ENCODE measurements around the gene NRXN3. TPM values are rescaled to one million over a fixed set of nuclear protein-coding genes. Genes with fewer than 3 reads are reported as not detected.
"Not testable (repeated sequence)": the region's sequence is repeated elsewhere in the genome, so short reads cannot be mapped to it uniquely, and the experiment has no call there.

The NRXN3 gene
- total RNA-seq, 3 donors from 2014 or later = 2.1 to 27.3 (median 2.6) TPM

GRCh38 chr14:78524766-78525165, 354.6 kb downstream of the NRXN3 start:
- DNase-seq (no peak), ATAC-seq (no peak)
- Histone ChIP-seq H3K4me3 (no peak overlapping the region), H3K36me3 (ENCODE audit: low read depth) (no peaks in the 10 kb centered on the region), H3K4me1 (ENCODE audit: low read depth) (no peaks in the 10 kb centered on the region), H3K9me3 (no peaks in the 10 kb centered on the region)
- intact Hi-C loops (cut with DNase I, micrococcal nuclease) = no loop called here
- no peak for TF ChIP-seq CTCF (IDR thresholded peaks at IDR 0.05)

GRCh38 chr14:78530078-78530477, 359.9 kb downstream of the NRXN3 start:
- Histone ChIP-seq H3K9me3 (no peaks in the 10 kb centered on the region), H3K4me1 (ENCODE audit: low read depth) (no peaks in the 10 kb centered on the region), H3K4me3 (no peak overlapping the region), H3K36me3 (ENCODE audit: low read depth) (no peaks in the 10 kb centered on the region)
- no peak for ATAC-seq
- DNase-seq = peak in 1 of 3 donors; percentile 34
- no peak for TF ChIP-seq CTCF (IDR thresholded peaks at IDR 0.05)
- intact Hi-C loops (cut with DNase I, micrococcal nuclease) = no loop called here

- no peaks in the 10 kb centered on the region for H3K36me3 ChIP-seq (ENCODE audit: low read depth)
- no peak for ATAC-seq
- H3K4me3 ChIP-seq = no peak overlapping the region
- TF ChIP-seq CTCF (IDR thresholded peaks at IDR 0.05) = no peak
- H3K9me3 ChIP-seq = no peaks in the 10 kb centered on the region
- no peaks in the 10 kb centered on the region for H3K4me1 ChIP-seq (ENCODE audit: low read depth)
- intact Hi-C loops (cut with DNase I, micrococcal nuclease) = no loop called here
- DNase-seq = no peak
Observed at GRCh38 chr14:78534141-78534540, 364.0 kb downstream of the NRXN3 start.

GRCh38 chr14:78535041-78535440, 364.9 kb downstream of the NRXN3 start:
- DNase-seq = no peak
- no peaks in the 10 kb centered on the region for H3K36me3 ChIP-seq (ENCODE audit: low read depth)
- no peak overlapping the region for H3K4me3 ChIP-seq
- H3K9me3 ChIP-seq = no peaks in the 10 kb centered on the region
- H3K4me1 ChIP-seq (ENCODE audit: low read depth) = no peaks in the 10 kb centered on the region
- TF ChIP-seq CTCF (IDR thresholded peaks at IDR 0.05) = no peak
- intact Hi-C loops (cut with DNase I, micrococcal nuclease) = no loop called here
- no peak for ATAC-seq

- DNase-seq, H3K9me3 ChIP-seq, ATAC-seq: not testable (repeated sequence)
Observed at GRCh38 chr14:78541788-78542187, 371.6 kb downstream of the NRXN3 start.

GRCh38 chr14:78543433-78543832, 373.3 kb downstream of the NRXN3 start:
- H3K4me3 ChIP-seq = no peak overlapping the region
- no peak for TF ChIP-seq CTCF (IDR thresholded peaks at IDR 0.05)
- no peak for DNase-seq
- no peaks in the 10 kb centered on the region for H3K9me3 ChIP-seq
- no peaks in the 10 kb centered on the region for H3K4me1 ChIP-seq (ENCODE audit: low read depth)
- H3K36me3 ChIP-seq (ENCODE audit: low read depth) = no peaks in the 10 kb centered on the region
- intact Hi-C loops (cut with DNase I, micrococcal nuclease) = no loop called here
- ATAC-seq = no peak

More at GRCh38 chr14:78541788-78542187, 371.6 kb downstream of the NRXN3 start:
- H3K4me3 ChIP-seq; H3K4me1 ChIP-seq (ENCODE audit: low read depth); H3K36me3 ChIP-seq (ENCODE audit: low read depth); intact Hi-C loops (cut with DNase I, micrococcal nuclease): not testable (repeated sequence)
